Omental fat pad (tissue), 4 donors: ENCODE measurements around the gene B4GALNT3. TPM values are rescaled to one million over a fixed set of nuclear protein-coding genes. Genes with fewer than 3 reads are reported as not detected.

Experiments used
- ATAC-seq: fragments of 150-250 bp; one replicate; pipeline ENCODE4 v1.9.1; 2016; ENCODE audit warnings: mild to moderate bottlenecking, moderate library complexity; ENCODE audit not compliant: low FRiP score
- DNase-seq: peaks from one replicate; pipeline ENCODE4 v3.0.0-alpha.2; 2019; ENCODE audit warnings: low spot score
- CTCF ChIP-seq, 3 donors: fragments of 450-650 bp; IDR thresholded peaks; one replicate each; pipeline ENCODE4 v1.5.1; 2016 to 2017; ENCODE audit warnings: antibody characterized with exemption in 3 of 3, mild to moderate bottlenecking in 3 of 3, moderate library complexity in 2 of 3
- total RNA-seq, 4 donors: library from RNA; depleted of rRNA; stranded (reverse); fragments of >200 nt; gene quantifications; one replicate each; pipeline ENCODE4 v1.1.0, GENCODE V29; 2016

Gene B4GALNT3
- total RNA-seq, 4 donors from 2014 or later = 0.13 to 0.60 (median 0.28) TPM; not detected in 1

- TF ChIP-seq CTCF (IDR thresholded peaks at IDR 0.05) = no peak
- no peak for ATAC-seq
- DNase-seq = no peak
These were observed 7.9 kb downstream of the B4GALNT3 start for GRCh38 chr12:467591-467990.

- TF ChIP-seq CTCF (IDR thresholded peaks at IDR 0.05) = no peak
- no peak for ATAC-seq
- no peak for DNase-seq
These were observed 9.1 kb downstream of the B4GALNT3 start for GRCh38 chr12:468671-469389.

DNA sequence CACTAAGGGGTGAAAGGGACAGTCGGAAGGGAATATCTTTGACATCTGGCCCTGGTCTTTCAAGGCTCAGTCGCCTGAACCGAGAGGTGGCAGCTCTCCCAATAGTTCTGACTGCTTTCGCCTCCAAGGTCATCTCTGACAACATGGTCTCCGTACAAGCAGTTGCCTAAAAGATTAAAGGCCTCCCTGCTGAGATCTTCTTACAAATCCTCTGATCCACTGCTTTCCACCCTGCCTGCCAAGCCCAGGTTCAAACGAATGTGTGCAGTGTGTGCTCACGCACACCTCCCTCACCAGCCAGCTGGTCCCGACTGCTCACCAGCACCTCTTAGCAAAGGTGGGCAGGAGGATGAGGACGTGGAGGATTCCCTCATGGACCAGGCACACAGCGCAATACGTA, 10.4 kb downstream of the B4GALNT3 start:
- no peak for TF ChIP-seq CTCF (IDR thresholded peaks at IDR 0.05)
- no peak for ATAC-seq
- DNase-seq = no peak

GRCh38 chr12:473198-473597, 13.5 kb downstream of the B4GALNT3 start:
- DNase-seq = no peak
- TF ChIP-seq CTCF (IDR thresholded peaks at IDR 0.05) = no peak
- no peak for ATAC-seq

- DNase-seq = no peak
- no peak for TF ChIP-seq CTCF (IDR thresholded peaks at IDR 0.05)
- ATAC-seq = no peak
These were observed 14.3 kb downstream of the B4GALNT3 start for GRCh38 chr12:473863-474577.

- no peak for TF ChIP-seq CTCF (IDR thresholded peaks at IDR 0.05)
- no peak for ATAC-seq
- DNase-seq = no peak
These were observed 15.5 kb downstream of the B4GALNT3 start for GRCh38 chr12:475286-475685.

GRCh38 chr12:479161-479560, 19.4 kb downstream of the B4GALNT3 start:
- ATAC-seq (no peak), DNase-seq (no peak)
- TF ChIP-seq CTCF (IDR thresholded peaks at IDR 0.05) = no peak
